Measurements from ENCODE around the gene AFF3.
"Not testable (repeated sequence)": the region's sequence is repeated elsewhere in the genome, so short reads cannot be mapped to it uniquely, and the experiment has no call there.

AFF3 gene

GRCh38 chr2:99957332-99958133 is 184.9 kb downstream of the AFF3 start:
- DNase-seq (ENCODE audit: low read depth) = no peak
- no peak overlapping the region for H3K4me3 ChIP-seq (ENCODE audit: low read length)
- TF ChIP-seq CTCF (IDR thresholded peaks at IDR 0.05; ENCODE audit: insufficient read depth, low read depth, low read length, missing control alignments) = no peak

- DNase-seq (ENCODE audit: low read depth) = no peak
- TF ChIP-seq CTCF (IDR thresholded peaks at IDR 0.05; ENCODE audit: insufficient read depth, low read depth, low read length, missing control alignments) = no peak
- no peak overlapping the region for H3K4me3 ChIP-seq (ENCODE audit: low read length)
Measured at GRCh38 chr2:99956232-99957030, 186.0 kb downstream of the AFF3 start.

DNA sequence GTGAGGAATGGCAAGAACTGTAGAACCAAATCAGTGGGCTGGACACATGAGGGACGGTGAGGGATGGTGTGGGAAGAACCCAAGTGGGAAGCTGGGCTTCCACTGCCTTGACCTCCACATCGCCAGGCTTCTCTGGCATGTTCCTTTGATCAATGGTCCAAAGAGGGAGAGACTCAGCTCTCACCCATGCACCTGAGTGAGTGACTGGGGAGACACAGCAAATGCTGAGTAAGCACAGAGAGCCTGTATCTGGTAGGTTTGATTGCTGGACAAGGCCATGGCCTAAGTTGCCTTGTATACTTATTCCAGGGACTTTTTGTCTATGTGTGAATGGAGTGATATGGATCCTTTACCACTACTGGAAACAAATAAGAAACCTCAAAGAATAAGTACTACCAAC is 188.6 kb downstream of the AFF3 start:
- TF ChIP-seq CTCF (IDR thresholded peaks at IDR 0.05; ENCODE audit: insufficient read depth, low read depth, low read length, missing control alignments) = no peak
- no peak for DNase-seq (ENCODE audit: low read depth)
- no peak overlapping the region for H3K4me3 ChIP-seq (ENCODE audit: low read length)

- no peak for DNase-seq (ENCODE audit: low read depth)
- no peak for TF ChIP-seq CTCF (IDR thresholded peaks at IDR 0.05; ENCODE audit: insufficient read depth, low read depth, low read length, missing control alignments)
- no peak overlapping the region for H3K4me3 ChIP-seq (ENCODE audit: low read length)
Measured at GRCh38 chr2:99949963-99950362, 192.4 kb downstream of the AFF3 start.

- no peak for TF ChIP-seq CTCF (IDR thresholded peaks at IDR 0.05; ENCODE audit: insufficient read depth, low read depth, low read length, missing control alignments)
- H3K4me3 ChIP-seq (ENCODE audit: low read length) = no peak overlapping the region
- no peak for DNase-seq (ENCODE audit: low read depth)
Measured at GRCh38 chr2:99949530-99949929, 192.9 kb downstream of the AFF3 start.

DNA sequence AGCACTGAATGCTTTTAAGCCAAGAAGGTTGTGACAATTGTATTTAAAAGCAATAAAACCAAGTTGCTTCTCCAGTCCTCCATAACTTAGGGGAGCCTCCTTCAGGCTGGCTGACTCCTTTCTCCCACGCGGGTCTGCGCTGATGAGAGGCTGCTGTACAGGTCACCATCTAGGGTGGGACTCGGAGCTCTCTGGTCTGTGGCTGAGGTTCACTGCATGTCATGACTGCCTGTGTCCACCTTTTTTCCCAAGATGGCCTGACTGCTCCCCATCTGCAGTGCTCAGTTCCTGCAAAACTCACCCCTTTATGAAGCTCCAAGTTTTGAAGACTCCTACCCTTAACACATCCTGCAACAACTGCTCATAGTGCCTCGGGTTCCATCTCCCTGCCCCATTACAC is 194.4 kb downstream of the AFF3 start:
- DNase-seq (ENCODE audit: low read depth) = no peak
- no peak for TF ChIP-seq CTCF (IDR thresholded peaks at IDR 0.05; ENCODE audit: insufficient read depth, low read depth, low read length, missing control alignments)
- H3K4me3 ChIP-seq (ENCODE audit: low read length) = no peak overlapping the region

DNA sequence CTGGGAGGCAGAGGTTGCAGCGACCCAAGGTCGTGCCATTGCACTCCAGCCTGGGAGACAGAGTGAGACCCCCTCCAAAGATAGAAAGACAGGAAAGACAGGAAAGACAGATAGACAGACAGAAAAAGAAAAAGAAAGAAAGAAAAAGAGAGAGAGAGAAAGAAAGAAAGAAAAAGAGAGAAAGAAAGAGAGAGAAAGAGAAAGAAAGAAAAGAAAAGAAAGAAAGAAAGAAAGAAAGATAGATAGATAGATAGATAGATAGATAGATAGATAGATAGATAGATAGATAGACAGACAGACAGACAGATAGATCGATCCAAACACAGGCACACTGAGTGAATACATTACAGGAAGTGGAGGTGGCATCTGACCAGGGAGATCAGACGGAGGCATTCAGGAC is 195.0 kb downstream of the AFF3 start:
- H3K4me3 ChIP-seq (ENCODE audit: low read length); DNase-seq (ENCODE audit: low read depth): not testable (repeated sequence)
